VCaP (cell line): Measurements from ENCODE around the gene VTI1A.

Experiments used
- H3K27ac ChIP-seq: fragments of 450-650 bp; 2 replicates; pipeline ENCODE4 v1.5.1; 2017
- TF ChIP-seq, protein P1 (sequence below): fragments of 450-650 bp; conservative IDR thresholded peaks from 2 replicates; pipeline ENCODE4 v1.5.1; 2017; ENCODE audit warnings: mild to moderate bottlenecking, moderate library complexity

The VTI1A gene

GRCh38 chr10:112711366-112711765 is 264.4 kb downstream of the VTI1A start:
- no peak overlapping the region for H3K27ac ChIP-seq
- TF ChIP-seq, protein P1, sequence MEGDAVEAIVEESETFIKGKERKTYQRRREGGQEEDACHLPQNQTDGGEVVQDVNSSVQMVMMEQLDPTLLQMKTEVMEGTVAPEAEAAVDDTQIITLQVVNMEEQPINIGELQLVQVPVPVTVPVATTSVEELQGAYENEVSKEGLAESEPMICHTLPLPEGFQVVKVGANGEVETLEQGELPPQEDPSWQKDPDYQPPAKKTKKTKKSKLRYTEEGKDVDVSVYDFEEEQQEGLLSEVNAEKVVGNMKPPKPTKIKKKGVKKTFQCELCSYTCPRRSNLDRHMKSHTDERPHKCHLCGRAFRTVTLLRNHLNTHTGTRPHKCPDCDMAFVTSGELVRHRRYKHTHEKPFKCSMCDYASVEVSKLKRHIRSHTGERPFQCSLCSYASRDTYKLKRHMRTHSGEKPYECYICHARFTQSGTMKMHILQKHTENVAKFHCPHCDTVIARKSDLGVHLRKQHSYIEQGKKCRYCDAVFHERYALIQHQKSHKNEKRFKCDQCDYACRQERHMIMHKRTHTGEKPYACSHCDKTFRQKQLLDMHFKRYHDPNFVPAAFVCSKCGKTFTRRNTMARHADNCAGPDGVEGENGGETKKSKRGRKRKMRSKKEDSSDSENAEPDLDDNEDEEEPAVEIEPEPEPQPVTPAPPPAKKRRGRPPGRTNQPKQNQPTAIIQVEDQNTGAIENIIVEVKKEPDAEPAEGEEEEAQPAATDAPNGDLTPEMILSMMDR: no peak

DNA sequence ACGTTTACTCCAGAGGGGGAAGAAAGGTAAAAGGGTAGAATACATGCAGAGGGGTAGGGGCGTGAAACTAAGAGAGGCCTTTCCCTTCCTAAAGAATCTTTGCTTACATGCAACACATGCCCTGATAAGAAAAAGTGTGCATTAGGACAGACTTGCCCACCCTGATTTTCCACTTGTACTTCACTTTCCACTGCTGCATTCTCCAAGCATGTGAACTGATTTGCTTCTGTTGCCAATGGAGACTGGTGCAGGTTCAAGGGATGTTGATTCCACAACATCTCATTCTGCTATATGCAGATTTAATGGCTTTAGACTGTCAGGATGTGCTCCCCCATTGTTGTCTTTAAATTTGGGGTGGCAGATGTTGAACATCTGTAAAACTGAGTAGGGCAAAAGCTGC is 265.5 kb downstream of the VTI1A start:
- TF ChIP-seq, protein P1: no peak
- H3K27ac ChIP-seq: no peak overlapping the region

DNA sequence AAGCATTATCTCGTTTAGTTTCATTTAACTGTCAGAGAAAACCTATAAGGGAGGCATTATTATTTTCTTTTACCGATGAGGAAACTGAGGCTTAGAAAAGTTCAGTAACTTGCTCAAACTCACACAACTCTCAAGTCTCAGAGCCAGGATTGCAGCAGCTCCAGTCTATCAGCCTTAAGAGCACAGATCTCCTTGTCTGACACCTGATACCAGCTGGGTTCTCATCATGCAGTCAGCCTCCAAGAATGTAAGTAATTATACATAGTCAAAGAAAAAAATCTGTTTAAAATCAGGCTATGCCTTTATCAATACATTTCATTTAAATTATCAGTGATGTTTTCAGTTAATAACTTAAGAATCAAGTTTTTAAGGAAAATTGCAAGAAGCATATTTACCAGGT is 266.4 kb downstream of the VTI1A start:
- no peak overlapping the region for H3K27ac ChIP-seq
- TF ChIP-seq, protein P1: no peak

- H3K27ac ChIP-seq: peak overlapping the region; percentile 24; the same call in 1 of the 2 replicates
- TF ChIP-seq, protein P1: no peak
Measured at GRCh38 chr10:112715581-112715980, 268.6 kb downstream of the VTI1A start.

DNA sequence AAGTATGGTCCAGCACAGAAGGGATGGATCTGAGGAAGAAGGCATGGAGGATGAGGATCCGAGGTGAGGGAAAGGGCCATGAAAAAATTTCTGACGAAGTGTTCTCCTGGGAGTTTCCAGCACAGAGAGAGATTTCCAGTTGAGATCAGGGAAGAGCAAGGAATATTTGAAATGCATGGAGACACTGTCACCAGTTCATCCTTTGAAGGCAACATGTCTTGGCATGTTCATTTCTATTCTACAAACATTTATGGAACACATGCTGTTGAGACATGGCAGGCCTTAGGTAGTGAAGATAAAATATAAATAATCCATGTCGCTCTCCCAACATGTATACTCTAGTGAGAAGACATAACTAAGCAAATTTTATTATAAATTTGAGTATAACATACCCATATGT is 269.1 kb downstream of the VTI1A start:
- peak overlapping the region; percentile 24; the same call in 1 of the 2 replicates for H3K27ac ChIP-seq
- TF ChIP-seq, protein P1: no peak

- TF ChIP-seq, protein P1: no peak
- no peak overlapping the region for H3K27ac ChIP-seq
Measured at GRCh38 chr10:112716924-112717413, 270.0 kb downstream of the VTI1A start.

DNA sequence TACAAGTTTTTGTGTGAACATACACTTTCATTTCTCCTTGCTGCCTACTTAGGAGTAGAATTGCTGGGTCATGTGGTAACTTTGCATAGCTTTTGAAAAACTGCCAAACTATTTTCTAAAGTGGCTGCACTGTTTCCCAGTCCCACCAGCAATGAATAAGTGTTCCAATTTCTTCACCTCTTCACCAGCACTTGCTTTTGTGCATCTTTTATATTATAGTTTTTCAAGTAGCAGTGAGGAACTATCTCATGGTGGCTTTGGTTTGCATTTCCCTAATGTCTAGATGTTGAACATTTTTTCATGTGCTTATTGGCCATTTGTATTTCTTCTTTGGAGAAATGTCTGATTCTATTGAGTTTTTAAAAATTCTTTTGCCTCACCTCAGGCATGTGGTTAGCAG is 273.2 kb downstream of the VTI1A start:
- TF ChIP-seq, protein P1: no peak
- no peak overlapping the region for H3K27ac ChIP-seq
